Stimulated activated CD4-positive, alpha-beta T cell treated with anti-CD3 and anti-CD28 coated beads, Interleukin-15, amount 100 ng/mL, for 24 hours (primary cell): ENCODE data around the gene NAV3.
"Not testable (repeated sequence)": the region's sequence is repeated elsewhere in the genome, so short reads cannot be mapped to it uniquely, and the experiment has no call there.

Experiments used
- DNase-seq: peaks from one replicate; pipeline ENCODE4 v3.0.0-alpha.2; 2020

NAV3 gene

GRCh38 chr12:78208092-78208491, 377.4 kb downstream of the NAV3 start:
- no peak for DNase-seq

GRCh38 chr12:78209846-78210505, 379.3 kb downstream of the NAV3 start:
- no peak for DNase-seq

GRCh38 chr12:78210506-78210860, 379.8 kb downstream of the NAV3 start:
- no peak for DNase-seq

GRCh38 chr12:78210894-78211302, 380.2 kb downstream of the NAV3 start:
- DNase-seq, result no peak

GRCh38 chr12:78220811-78221210, 390.1 kb downstream of the NAV3 start:
- DNase-seq, result no peak

GRCh38 chr12:78224154-78224553, 393.5 kb downstream of the NAV3 start:
- no peak for DNase-seq

- no peak for DNase-seq
Observed at GRCh38 chr12:78226763-78227162, 396.1 kb downstream of the NAV3 start.

GRCh38 chr12:78229591-78230101, 399.0 kb downstream of the NAV3 start:
- DNase-seq, result peak; percentile 28

- no peak for DNase-seq
Observed at GRCh38 chr12:78232756-78233155, 402.1 kb downstream of the NAV3 start.

GRCh38 chr12:78236264-78236663, 405.6 kb downstream of the NAV3 start:
- no peak for DNase-seq

GRCh38 chr12:78239544-78239943, 408.9 kb downstream of the NAV3 start:
- DNase-seq, result no peak

GRCh38 chr12:78240827-78241226, 410.1 kb downstream of the NAV3 start:
- DNase-seq, result no peak

GRCh38 chr12:78241446-78241845, 410.8 kb downstream of the NAV3 start:
- no peak for DNase-seq

- DNase-seq, result no peak
Observed at GRCh38 chr12:78244916-78245507, 414.3 kb downstream of the NAV3 start.

GRCh38 chr12:78248321-78248720, 417.6 kb downstream of the NAV3 start:
- no peak for DNase-seq

- no peak for DNase-seq
Observed at GRCh38 chr12:78249578-78249977, 418.9 kb downstream of the NAV3 start.

GRCh38 chr12:78257662-78258061, 427.0 kb downstream of the NAV3 start:
- not testable (repeated sequence) for DNase-seq

- DNase-seq, result no peak
Observed at GRCh38 chr12:78260976-78261375, 430.3 kb downstream of the NAV3 start.

GRCh38 chr12:78261901-78262300, 431.2 kb downstream of the NAV3 start:
- DNase-seq, result no peak
